Right renal cortex interstitium (tissue), 3 donors: Measurements from ENCODE around the gene ADGRD1. TPM values are rescaled to one million over a fixed set of nuclear protein-coding genes. Genes with fewer than 3 reads are reported as not detected.
"Not testable (repeated sequence)": the region's sequence is repeated elsewhere in the genome, so short reads cannot be mapped to it uniquely, and the experiment has no call there.

ENCODE experiments used
- DNase-seq, 3 donors: peaks; one replicate each; pipeline ENCODE4 v3.0.0-alpha.2; 2013; ENCODE audit warnings: low read depth in 3 of 3, low spot score in 2 of 3
- polyA plus RNA-seq, 3 donors: library from polyadenylated mRNA; unstranded; fragments of 120-200 nt; gene quantifications; one replicate each; pipeline ENCODE4 v1.2.1, GENCODE V29; 2013; ENCODE audit not compliant: insufficient read length in 3 of 3

The ADGRD1 gene
- 10 to 100 TPM; 12.5 to 15.5 (median 14.5) TPM for polyA plus RNA-seq

GRCh38 chr12:130953771-130954543, at the start of gene ADGRD1:
ADGRD1 (plus strand) TSS chr12:130953907; CDS start chr12:130954466, 559 bp downstream.
- no peak for DNase-seq

GRCh38 chr12:130904064-130904463, 49.6 kb upstream of the ADGRD1 start:
- no peak for DNase-seq

- not testable (repeated sequence) for DNase-seq
Measured at GRCh38 chr12:130904936-130905455, 48.7 kb upstream of the ADGRD1 start.

GRCh38 chr12:130909111-130909510, 44.6 kb upstream of the ADGRD1 start:
- DNase-seq: no peak

- DNase-seq: no peak
Measured at GRCh38 chr12:130911193-130911592, 42.5 kb upstream of the ADGRD1 start.

- no peak for DNase-seq
Measured at GRCh38 chr12:130911933-130912332, 41.8 kb upstream of the ADGRD1 start.

- peak; percentile 49 to 72 (median 58) for DNase-seq
Measured at GRCh38 chr12:130916241-130916911, 37.3 kb upstream of the ADGRD1 start.

- no peak for DNase-seq
Measured at GRCh38 chr12:130917607-130918006, 36.1 kb upstream of the ADGRD1 start.

- no peak for DNase-seq
Measured at GRCh38 chr12:130919086-130919485, 34.6 kb upstream of the ADGRD1 start.

- no peak for DNase-seq
Measured at GRCh38 chr12:130920119-130920703, 33.5 kb upstream of the ADGRD1 start.

- no peak for DNase-seq
Measured at GRCh38 chr12:130920723-130921381, 32.9 kb upstream of the ADGRD1 start.

GRCh38 chr12:130922511-130922953, 31.2 kb upstream of the ADGRD1 start:
- DNase-seq: no peak

- DNase-seq: no peak
Measured at GRCh38 chr12:130924966-130925665, 28.6 kb upstream of the ADGRD1 start.

- DNase-seq: no peak
Measured at GRCh38 chr12:130925666-130926015, 28.1 kb upstream of the ADGRD1 start.

GRCh38 chr12:130929363-130929762, 24.3 kb upstream of the ADGRD1 start:
- no peak for DNase-seq

GRCh38 chr12:130932061-130932930, 21.4 kb upstream of the ADGRD1 start:
- DNase-seq: no peak

- no peak for DNase-seq
Measured at GRCh38 chr12:130933269-130933995, 20.3 kb upstream of the ADGRD1 start.

GRCh38 chr12:130934753-130935152, 19.0 kb upstream of the ADGRD1 start:
- DNase-seq: no peak

- no peak for DNase-seq
Measured at GRCh38 chr12:130936561-130936960, 17.1 kb upstream of the ADGRD1 start.
